Mammary epithelial cell (primary cell): ENCODE measurements around the gene FAM229A.

Experiments used
- EZH2 ChIP-seq: IDR thresholded peaks from 2 replicates; pipeline ENCODE4 v1.6.1; 2012; ENCODE audit warnings: low read length, inconsistent platforms, borderline replicate concordance
- TF ChIP-seq, protein P1 (sequence below), 2 donors: IDR thresholded peaks in 1 of 2; conservative IDR thresholded peaks in 1 of 2; 2 replicates each; pipeline ENCODE4 v1.5.1; 2011 to 2012; ENCODE audit warnings: inconsistent platforms in 2 of 2, low read length in 2 of 2, mild to moderate bottlenecking in 2 of 2, control low read depth in 1 of 2, low read depth in 1 of 2; ENCODE audit not compliant: insufficient read depth in 1 of 2; ENCODE audit errors: extremely low read depth in 1 of 2

DNA sequence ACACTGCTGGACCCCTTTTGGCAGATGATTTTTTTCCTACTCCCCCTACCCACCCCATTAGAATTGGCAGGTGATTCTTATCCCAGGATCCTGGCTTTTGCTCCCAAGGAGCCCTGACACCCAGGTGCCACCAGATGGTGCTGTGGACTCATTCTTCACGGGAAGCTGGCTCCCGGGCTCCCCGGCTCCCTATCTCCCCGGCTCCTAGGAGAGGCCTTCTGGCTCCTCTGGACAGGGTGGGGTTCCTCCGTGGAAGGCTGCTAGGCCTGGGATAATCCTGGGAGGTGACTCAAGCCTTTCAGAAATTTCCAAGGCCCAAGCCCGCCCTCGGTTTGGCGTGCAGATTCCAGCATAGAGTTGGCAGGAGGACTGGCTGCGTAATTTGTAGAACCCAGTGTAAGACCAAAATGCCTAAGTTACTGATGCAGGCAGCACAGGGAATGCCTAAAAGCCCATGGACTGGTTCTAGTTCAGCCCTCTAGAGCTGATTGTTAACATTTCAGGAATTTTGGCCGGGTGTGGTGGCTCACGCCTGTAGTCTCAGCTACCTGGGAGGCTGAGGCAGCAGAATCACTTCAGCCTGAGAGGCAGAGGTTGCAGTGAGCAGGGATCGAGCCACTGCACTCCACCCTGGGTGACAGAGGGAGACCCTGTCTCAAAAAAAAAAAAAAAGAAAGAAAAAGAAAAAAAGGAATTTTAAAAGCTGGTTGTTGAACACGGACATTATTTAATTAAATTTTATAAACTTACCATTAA is 38.8 kb upstream of the FAM229A start:
- TF ChIP-seq, protein P1, sequence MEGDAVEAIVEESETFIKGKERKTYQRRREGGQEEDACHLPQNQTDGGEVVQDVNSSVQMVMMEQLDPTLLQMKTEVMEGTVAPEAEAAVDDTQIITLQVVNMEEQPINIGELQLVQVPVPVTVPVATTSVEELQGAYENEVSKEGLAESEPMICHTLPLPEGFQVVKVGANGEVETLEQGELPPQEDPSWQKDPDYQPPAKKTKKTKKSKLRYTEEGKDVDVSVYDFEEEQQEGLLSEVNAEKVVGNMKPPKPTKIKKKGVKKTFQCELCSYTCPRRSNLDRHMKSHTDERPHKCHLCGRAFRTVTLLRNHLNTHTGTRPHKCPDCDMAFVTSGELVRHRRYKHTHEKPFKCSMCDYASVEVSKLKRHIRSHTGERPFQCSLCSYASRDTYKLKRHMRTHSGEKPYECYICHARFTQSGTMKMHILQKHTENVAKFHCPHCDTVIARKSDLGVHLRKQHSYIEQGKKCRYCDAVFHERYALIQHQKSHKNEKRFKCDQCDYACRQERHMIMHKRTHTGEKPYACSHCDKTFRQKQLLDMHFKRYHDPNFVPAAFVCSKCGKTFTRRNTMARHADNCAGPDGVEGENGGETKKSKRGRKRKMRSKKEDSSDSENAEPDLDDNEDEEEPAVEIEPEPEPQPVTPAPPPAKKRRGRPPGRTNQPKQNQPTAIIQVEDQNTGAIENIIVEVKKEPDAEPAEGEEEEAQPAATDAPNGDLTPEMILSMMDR (conservative IDR thresholded peaks at IDR 0.05 in 1 of 2, IDR thresholded peaks at IDR 0.05 in 1 of 2; ENCODE audit: extremely low read depth in 1 of 2, insufficient read depth in 1 of 2, low read depth in 1 of 2, low read length in 2 of 2) = peak; percentile 94 to 95
- TF ChIP-seq EZH2 = no peak
